Hepatocyte (in vitro differentiated cells): ENCODE measurements around the gene ERBB4. TPM values are rescaled to one million over a fixed set of nuclear protein-coding genes. Genes with fewer than 3 reads are reported as not detected.

ENCODE experiments used
- DNase-seq: peaks from one replicate; pipeline ENCODE4 v3.0.0-alpha.2; 2016; ENCODE audit warnings: low spot score
- H2AFZ ChIP-seq: fragments of 200-600 bp; sonication (generic); 2 replicates; pipeline ENCODE4 v1.6.0; 2016; ENCODE audit warnings: antibody characterized with exemption, mild to moderate bottlenecking
- H3K27ac ChIP-seq: fragments of 200-600 bp; sonication (generic); 2 replicates; pipeline ENCODE4 v1.5.1; 2016; ENCODE audit warnings: mild to moderate bottlenecking
- H3K27me3 ChIP-seq: fragments of 200-600 bp; sonication (generic); 2 replicates; pipeline ENCODE4 v1.6.1; 2016
- H3K36me3 ChIP-seq: fragments of 200-600 bp; sonication (generic); replicated peaks from 2 replicates; pipeline ENCODE4 v1.5.1; 2016; ENCODE audit warnings: low read depth; ENCODE audit not compliant: insufficient read depth
- H3K4me1 ChIP-seq: fragments of 200-600 bp; sonication (generic); 2 replicates; pipeline ENCODE4 v1.5.1; 2016; ENCODE audit warnings: mild to moderate bottlenecking, moderate library complexity; ENCODE audit not compliant: insufficient read depth
- H3K4me2 ChIP-seq: fragments of 200-600 bp; sonication (generic); 2 replicates; pipeline ENCODE4 v1.6.0; 2016
- H3K4me3 ChIP-seq: fragments of 200-600 bp; sonication (generic); 2 replicates; pipeline ENCODE4 v1.5.1; 2016; ENCODE audit warnings: mild to moderate bottlenecking
- H3K79me2 ChIP-seq: fragments of 200-600 bp; sonication (generic); 2 replicates; pipeline ENCODE4 v1.6.0; 2017; ENCODE audit warnings: mild to moderate bottlenecking
- H3K9me2 ChIP-seq: fragments of 200-600 bp; sonication (generic); replicated peaks from 2 replicates; pipeline ENCODE4 v1.6.0; 2017; ENCODE audit warnings: mild to moderate bottlenecking; ENCODE audit not compliant: insufficient read depth
- H3K9me3 ChIP-seq: fragments of 200-600 bp; sonication (generic); 2 replicates; pipeline ENCODE4 v1.5.1; 2016; ENCODE audit warnings: low read depth, mild to moderate bottlenecking
- H4K20me1 ChIP-seq: fragments of 200-600 bp; sonication (generic); 2 replicates; pipeline ENCODE4 v1.6.0; 2016; ENCODE audit warnings: mild to moderate bottlenecking; ENCODE audit not compliant: insufficient read depth, poor library complexity, severe bottlenecking
- CTCF ChIP-seq: fragments of 200-600 bp; sonication (generic); IDR thresholded peaks from 2 replicates; pipeline ENCODE4 v1.5.1; 2016; ENCODE audit warnings: antibody characterized with exemption, mild to moderate bottlenecking; ENCODE audit not compliant: poor library complexity
- EZH2 ChIP-seq: fragments of 200-600 bp; sonication (generic); IDR thresholded peaks from 2 replicates; pipeline ENCODE4 v1.6.1; 2016; ENCODE audit warnings: antibody characterized with exemption, mild to moderate bottlenecking, borderline replicate concordance
- EZH2phosphoT487 ChIP-seq: fragments of 200-600 bp; sonication (generic); IDR thresholded peaks from one replicate; pipeline ENCODE4 v1.6.1; 2018; ENCODE audit warnings: antibody characterized with exemption, mild to moderate bottlenecking, low read depth, moderate library complexity; ENCODE audit not compliant: unreplicated experiment, severe bottlenecking
- WGBS: methylation state at CpG from one replicate; pipeline ENCODE4 v1.1.6; 2016; ENCODE audit warnings: low lambda C conversion rate; ENCODE audit errors: missing lambda C conversion rate; 5-methylcytosine and 5-hydroxymethylcytosine counted together
- polyA plus RNA-seq: library from polyadenylated mRNA; unstranded; fragments of >200 nt; fragmentation: Nextera tagmentation; extraction: Ambion mirVana; gene quantifications from 2 replicates; pipeline ENCODE4 v1.2.1, GENCODE V29; 2016
- total RNA-seq: library from RNA; depleted of rRNA; stranded (reverse); fragments of >200 nt; gene quantifications from 2 replicates; pipeline ENCODE4 v1.2.3, GENCODE V29; 2014

ERBB4 gene
- total and polyA plus RNA-seq, 2 experiments from 2014 or later = 3.4 to 3.9 TPM

GRCh38 chr2:211487733-211488132 lies 1050.9 kb downstream of the ERBB4 start:
- Histone ChIP-seq H3K4me3 (no peak overlapping the region), H3K27me3 (no peaks in the 10 kb centered on the region), H3K9me2 (no peaks in the 10 kb centered on the region), H2AFZ (no peak overlapping the region), H3K79me2 (no peaks in the 10 kb centered on the region), H3K27ac (no peak overlapping the region), H3K36me3 (no peaks in the 10 kb centered on the region), H3K4me2 (no peak overlapping the region), H4K20me1 (no peaks in the 10 kb centered on the region), H3K4me1 (no peaks in the 10 kb centered on the region), H3K9me3 (no peaks in the 10 kb centered on the region)
- no peak for DNase-seq
- WGBS = 75% methylated on average over 2 of the region's 2 CpGs
- TF ChIP-seq EZH2phosphoT487 (no peak), CTCF (no peak), EZH2 (no peak)

DNA sequence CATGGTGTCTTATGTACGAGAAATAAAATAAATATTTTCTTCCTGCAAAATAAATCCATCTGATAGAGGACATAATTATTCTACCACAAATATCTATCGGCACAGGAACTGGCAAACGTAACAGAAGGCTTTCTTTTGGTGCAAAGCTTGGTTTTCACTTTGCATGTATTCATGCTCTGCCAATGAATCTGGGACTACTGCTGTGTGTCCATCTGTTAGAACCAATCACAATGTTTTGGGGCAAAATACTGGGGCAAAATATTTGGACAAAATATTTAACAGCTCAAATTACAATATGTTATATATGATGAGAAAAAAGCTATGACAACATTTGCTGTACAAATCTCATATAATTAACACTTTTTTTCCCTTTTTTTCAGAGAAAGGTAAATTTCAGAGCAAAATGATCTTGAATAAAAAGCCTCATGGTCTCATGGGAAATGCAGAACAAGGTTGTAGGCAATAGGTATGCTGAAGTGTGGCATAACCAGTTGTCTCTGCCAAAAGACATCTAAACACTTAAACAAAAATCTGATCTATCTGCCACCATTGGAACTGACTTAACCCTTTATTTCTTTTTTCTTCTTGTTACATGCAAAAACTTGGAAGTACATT lies 1059.0 kb downstream of the ERBB4 start:
- Histone ChIP-seq H3K36me3 (no peaks in the 10 kb centered on the region), H3K4me1 (no peaks in the 10 kb centered on the region), H3K27ac (no peak overlapping the region), H3K4me2 (no peak overlapping the region), H3K27me3 (no peaks in the 10 kb centered on the region), H3K9me2 (no peaks in the 10 kb centered on the region), H3K9me3 (no peaks in the 10 kb centered on the region), H4K20me1 (no peaks in the 10 kb centered on the region), H2AFZ (no peak overlapping the region), H3K79me2 (no peaks in the 10 kb centered on the region), H3K4me3 (no peak overlapping the region)
- no peak for TF ChIP-seq CTCF
- no peak for DNase-seq
- WGBS = 97% methylated on average over 3 of the region's 3 CpGs

DNA sequence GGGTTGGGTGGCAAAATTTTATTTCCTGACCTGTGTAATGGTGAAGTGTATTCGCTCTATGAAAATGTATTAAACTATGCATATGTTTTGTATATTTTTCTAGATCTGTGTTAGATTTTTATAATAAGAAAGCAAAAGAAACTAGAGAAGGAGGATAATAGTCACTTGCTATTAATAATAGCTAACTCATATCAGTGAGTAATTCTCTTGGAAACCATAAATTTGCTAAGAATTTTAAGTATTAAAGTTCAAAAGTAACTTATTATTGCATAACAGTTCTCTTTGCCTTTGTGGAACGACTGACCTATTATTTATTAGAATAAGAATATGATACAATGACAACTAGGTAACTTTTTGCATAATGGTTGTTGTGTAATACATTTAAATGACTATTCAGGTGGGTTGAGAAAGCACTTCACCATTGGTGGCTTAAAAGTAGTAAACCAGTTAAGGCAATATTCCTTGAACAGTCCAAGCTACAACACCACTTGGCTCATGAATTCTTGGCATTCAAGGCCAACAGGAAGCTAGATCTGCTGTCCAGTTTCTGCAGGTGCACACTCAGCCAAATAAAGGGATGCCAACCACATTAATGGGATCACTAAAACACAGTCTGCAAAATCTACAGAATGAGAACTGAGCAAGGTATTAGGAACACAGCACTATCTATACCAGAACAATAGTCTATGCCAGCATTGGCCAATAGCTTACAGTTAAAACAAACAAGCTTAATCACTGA lies 1060.9 kb downstream of the ERBB4 start:
- Histone ChIP-seq H3K27me3 (no peaks in the 10 kb centered on the region), H3K36me3 (no peaks in the 10 kb centered on the region), H3K4me1 (no peaks in the 10 kb centered on the region), H4K20me1 (no peaks in the 10 kb centered on the region), H3K27ac (no peak overlapping the region), H3K4me3 (no peak overlapping the region), H3K79me2 (no peaks in the 10 kb centered on the region), H3K9me3 (no peaks in the 10 kb centered on the region), H3K9me2 (no peaks in the 10 kb centered on the region), H2AFZ (no peak overlapping the region), H3K4me2 (no peak overlapping the region)
- no peak for DNase-seq
- whole genome bisulfite sequencing = 88% methylated on average over 2 of the region's 2 CpGs
- TF ChIP-seq CTCF (no peak), EZH2phosphoT487 (no peak), EZH2 (no peak)
